HG03135 (cell line): ENCODE measurements around the gene FOXC2.

Experiments
- ATAC-seq: cut with Tn5 transposase; IDR thresholded peaks from one replicate; pipeline ENCODE4 v1.9.1; 2021; ENCODE audit warnings: mild to moderate bottlenecking, moderate library complexity; ENCODE audit not compliant: unreplicated experiment

Gene FOXC2

DNA sequence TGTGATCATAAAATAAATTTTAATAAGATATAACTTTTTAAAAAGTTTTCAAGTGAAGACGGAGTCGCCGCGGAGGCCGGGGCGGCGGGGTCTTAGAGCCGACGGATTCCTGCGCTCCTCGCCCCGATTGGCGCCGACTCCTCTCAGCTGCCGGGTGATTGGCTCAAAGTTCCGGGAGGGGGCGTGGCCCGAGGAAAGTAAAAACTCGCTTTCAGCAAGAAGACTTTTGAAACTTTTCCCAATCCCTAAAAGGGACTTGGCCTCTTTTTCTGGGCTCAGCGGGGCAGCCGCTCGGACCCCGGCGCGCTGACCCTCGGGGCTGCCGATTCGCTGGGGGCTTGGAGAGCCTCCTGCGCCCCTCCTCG is at the start of gene FOXC2:
Gene FOXC2, plus strand, starts transcription at position 229 of the 365 bp plus-strand sequence. CDS start 507 bp downstream, outside the sequence.
- no peak for ATAC-seq

DNA sequence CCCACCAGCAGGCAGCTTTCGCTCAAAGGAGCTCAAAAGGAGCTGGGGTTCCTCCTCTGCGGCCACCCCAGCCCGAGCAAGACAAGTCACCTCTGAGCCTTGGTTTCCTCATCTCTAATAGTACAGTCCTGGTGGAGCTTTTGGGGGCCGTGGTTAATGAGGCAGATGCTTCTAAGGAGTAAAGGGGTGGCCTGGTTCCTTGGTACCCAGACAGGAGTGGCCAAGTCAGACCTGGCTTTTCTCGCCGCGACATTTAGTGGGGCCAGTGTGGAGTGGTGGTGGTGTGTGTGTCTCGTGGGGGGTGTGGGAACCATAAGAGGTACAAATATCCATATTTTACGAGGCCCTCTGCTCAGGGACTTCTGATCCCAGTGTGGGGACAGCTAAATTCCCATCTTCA is 49.6 kb upstream of the FOXC2 start:
- ATAC-seq: no peak

DNA sequence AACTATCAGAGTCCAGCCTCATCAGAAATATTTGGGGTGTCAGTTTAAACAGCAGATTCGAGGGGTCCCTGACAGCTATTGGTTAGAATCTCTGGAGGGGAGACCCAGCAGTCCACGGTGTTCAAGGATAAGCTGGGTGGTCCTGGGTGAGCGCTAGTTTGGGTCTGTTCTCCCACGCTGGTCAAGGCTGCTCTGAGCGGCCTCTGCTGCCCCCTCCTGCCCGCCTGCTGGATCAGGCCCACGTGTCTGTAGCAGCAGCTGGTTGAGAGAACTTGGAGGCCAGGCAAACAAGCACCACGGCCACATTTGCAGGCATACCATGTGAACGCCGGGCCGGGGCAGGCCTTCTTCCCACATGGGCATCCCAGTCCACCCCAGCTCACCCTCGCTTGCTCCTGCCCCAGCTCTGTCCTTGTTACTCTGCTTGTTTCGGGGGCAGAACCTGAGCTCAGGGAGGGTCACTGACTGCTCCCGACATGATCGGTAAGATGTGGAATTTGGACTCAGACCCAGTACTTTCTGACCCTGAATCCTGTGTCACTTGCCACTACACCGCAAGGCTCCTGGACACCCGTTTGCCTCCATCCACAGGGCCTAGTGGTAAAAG is 48.9 kb upstream of the FOXC2 start:
- ATAC-seq: no peak

GRCh38 chr16:86519007-86519648 is 47.5 kb upstream of the FOXC2 start:
- ATAC-seq: no peak

- ATAC-seq: no peak
Observed at GRCh38 chr16:86519649-86520316, 46.8 kb upstream of the FOXC2 start.

DNA sequence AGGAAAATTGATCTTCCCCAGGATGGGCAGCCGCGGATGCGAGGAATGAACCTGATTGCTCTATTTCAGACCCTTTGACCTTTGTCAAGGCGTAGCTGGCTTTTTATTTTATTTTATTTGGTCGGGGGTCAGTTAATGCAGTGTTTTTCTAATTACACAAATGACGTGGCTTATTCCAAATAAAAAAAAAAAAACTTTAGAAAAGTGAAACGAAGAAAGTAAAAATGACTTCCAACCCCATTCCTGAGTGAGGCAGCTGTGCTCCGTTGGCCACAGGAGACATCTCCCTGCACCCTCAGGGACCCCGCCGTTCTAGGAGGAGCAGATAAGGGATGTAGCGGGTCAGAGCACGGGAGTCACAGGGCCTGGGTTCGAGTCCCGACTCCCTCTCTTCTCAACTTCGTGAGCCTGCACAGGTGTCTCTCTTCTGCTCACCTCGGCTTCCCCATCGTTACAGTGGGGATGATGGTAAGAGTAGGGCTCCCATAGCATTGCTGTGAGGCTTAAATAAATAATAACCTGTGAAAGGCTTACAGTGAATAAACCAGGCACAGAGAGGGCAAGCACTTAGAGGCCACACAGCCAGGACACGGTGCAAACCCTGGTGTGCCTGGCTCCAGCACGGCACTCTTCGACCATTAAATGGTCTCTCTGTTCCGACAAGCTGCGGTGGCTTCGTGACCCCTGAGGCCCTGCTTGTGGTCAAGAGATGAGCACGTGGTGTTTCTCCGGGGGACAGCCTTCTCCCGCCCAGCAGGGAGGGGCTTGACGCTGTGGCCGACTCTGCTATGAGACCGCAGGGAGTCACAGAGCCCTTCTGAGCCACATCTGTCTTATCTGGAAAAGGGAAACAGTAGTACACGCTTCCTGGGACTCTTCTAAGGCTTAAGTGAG is 46.1 kb upstream of the FOXC2 start:
- no peak for ATAC-seq

DNA sequence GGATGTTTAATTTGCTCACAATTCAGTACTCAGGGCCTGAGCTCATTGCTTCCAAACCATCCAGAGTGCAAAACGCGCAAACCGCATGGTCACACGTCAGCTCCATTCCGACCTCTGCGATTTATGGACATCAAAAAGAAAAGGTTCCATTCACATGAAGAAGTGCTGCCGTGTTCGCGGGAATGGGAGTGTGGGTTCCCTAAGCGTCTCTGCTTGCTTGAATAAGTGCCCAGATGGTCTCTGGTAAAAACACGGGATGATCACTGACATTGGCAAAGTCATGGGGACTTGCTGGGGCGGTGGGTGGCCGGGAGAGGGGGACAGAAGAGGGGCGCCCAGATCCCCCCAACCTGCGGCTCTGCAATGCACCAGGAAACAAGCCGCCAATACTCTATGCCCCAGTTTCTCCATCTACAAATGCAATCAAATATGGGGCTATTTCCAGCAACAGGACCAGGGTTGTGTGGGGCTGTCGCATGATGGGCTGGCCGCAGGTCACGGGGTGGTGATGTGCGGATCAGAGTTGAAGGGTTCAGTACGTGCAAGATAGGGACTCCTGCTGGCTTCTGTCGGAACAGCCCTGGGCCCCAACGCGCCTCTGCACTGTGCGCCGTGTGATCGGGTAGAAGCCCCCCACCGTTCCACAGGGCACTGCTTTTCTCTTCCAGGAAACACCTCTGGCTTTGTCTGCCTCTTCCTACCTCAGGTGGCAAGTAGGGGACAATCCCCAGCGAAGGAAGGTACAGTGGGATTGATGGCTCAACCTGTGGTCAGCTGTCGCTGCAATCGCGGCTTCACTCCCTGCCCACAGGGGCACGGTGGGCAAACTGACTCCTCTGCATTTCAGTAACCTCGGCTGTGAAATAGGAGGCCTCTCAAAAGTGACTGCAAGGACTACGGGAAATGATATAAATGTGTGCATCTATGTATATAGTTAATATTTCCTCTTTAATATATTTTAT is 45.1 kb upstream of the FOXC2 start:
- ATAC-seq: no peak

DNA sequence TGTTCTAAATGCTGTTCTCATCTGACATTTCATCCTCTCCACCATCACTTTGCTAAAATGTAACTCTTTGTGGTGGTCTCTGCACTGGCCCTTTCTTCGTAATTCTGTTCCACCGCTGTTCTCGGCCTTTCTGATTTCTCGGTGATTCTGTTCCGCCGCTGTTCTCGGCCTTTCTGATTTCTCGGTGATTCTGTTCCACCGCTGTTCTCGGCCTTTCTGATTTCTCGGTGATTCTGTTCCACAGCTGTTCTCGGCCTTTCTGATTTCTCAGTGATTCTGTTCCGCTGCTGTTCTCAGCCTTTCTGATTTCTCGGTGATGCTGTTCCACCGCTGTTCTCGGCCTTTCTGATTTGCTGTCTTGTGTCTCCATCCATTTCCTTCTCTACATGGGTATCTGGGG is 44.0 kb upstream of the FOXC2 start:
- ATAC-seq: no peak

- no peak for ATAC-seq
Observed at GRCh38 chr16:86523166-86523740, 43.4 kb upstream of the FOXC2 start.

- ATAC-seq: no peak
Observed at GRCh38 chr16:86524029-86524428, 42.6 kb upstream of the FOXC2 start.

GRCh38 chr16:86525696-86526095 is 40.9 kb upstream of the FOXC2 start:
- ATAC-seq: no peak

DNA sequence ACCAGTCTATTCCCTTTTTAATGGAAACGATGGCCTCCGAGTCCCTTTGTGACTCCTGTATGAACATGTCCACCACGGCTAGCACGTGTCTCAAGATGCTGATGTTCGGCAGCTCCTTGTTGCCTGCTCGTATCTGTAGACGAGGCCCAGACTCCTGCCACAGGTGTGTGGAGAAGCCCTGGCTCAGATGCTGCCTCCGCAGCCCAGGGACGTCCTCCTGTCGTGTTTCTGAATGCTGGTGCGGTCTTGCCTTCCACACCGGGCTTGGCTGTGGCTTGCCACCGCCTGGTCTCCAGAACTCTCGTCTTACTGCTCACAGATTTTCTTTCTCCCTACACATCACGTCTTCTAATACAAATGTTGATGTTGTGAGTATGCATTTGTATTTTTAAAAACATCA is 39.3 kb upstream of the FOXC2 start:
- ATAC-seq: no peak

- no peak for ATAC-seq
Observed at GRCh38 chr16:86528061-86528929, 38.3 kb upstream of the FOXC2 start.

DNA sequence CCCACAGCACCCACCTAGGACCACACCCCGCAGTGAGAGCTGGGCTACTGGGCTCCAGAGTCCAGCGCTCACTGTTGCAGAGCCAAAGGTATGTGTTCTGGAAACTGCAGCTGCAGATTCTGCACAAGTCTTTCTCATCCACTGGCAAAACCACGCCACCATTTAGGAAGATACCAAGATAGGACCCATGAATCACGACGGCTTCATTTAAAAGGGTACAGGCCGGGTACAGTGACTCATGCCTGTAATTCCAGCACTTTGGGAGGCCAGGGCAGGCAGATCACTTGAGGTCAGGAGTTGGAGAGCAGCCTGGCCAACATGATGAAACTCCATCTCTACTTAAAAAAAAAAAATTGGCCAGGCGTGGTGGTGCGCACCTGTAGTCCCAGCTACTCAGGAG is 37.5 kb upstream of the FOXC2 start:
- ATAC-seq: no peak

DNA sequence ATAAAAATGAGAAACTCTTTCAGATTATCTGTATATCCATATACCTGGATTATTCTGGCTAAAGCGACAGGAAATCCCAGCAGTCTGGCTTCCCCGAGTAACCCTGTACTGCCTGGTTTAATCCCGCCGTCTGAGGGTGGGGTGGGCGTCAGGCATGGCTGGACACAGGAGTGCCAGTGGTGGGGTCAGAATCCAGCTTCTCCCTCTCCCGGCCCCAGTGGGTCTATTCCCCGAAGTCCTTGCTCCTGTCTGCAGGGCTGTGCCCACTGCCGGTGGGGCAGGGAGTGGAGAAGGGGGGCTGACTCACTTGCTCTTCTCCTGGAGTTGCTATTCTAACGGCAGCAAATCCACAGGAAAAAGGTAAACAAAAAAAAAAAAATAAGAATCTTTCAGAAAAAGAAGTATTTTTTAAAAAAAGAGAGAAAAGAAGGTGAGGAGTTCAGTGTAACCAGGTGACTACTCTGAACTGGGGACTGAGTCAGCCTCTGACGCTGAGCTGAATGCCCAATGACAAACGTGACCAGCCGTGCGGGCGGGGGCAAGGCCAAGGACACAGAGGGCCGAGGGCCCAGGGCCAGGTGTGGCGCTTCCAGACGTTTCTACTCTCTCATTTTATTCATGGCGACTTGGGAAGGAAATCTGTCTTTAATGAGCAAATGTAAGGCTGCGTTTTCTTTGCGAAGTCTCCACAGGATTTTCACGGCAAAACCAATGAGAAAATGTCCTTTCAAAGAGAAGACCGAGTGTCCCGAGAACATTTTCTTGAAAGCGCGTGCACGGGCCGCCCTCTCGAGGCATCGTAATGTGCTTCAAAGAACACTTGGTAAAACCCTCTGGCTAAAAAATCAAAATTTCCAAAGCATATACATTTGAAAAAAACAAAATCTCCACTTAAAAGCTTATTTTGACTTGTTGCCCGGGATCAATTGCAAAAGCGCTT is 36.1 kb upstream of the FOXC2 start:
- ATAC-seq: no peak

GRCh38 chr16:86531191-86531545 is 35.5 kb upstream of the FOXC2 start:
- ATAC-seq: no peak

- no peak for ATAC-seq
Observed at GRCh38 chr16:86531641-86532525, 34.7 kb upstream of the FOXC2 start.
